HG02970 (cell line): ENCODE data around the gene MYO9A.
"Not testable (repeated sequence)": the region's sequence is repeated elsewhere in the genome, so short reads cannot be mapped to it uniquely, and the experiment has no call there.

Experiments
- ATAC-seq: cut with Tn5 transposase; IDR thresholded peaks from one replicate; pipeline ENCODE4 v1.9.1; 2021; ENCODE audit warnings: mild to moderate bottlenecking, moderate library complexity, moderate number of reproducible peaks; ENCODE audit not compliant: unreplicated experiment, low FRiP score

Gene MYO9A

DNA sequence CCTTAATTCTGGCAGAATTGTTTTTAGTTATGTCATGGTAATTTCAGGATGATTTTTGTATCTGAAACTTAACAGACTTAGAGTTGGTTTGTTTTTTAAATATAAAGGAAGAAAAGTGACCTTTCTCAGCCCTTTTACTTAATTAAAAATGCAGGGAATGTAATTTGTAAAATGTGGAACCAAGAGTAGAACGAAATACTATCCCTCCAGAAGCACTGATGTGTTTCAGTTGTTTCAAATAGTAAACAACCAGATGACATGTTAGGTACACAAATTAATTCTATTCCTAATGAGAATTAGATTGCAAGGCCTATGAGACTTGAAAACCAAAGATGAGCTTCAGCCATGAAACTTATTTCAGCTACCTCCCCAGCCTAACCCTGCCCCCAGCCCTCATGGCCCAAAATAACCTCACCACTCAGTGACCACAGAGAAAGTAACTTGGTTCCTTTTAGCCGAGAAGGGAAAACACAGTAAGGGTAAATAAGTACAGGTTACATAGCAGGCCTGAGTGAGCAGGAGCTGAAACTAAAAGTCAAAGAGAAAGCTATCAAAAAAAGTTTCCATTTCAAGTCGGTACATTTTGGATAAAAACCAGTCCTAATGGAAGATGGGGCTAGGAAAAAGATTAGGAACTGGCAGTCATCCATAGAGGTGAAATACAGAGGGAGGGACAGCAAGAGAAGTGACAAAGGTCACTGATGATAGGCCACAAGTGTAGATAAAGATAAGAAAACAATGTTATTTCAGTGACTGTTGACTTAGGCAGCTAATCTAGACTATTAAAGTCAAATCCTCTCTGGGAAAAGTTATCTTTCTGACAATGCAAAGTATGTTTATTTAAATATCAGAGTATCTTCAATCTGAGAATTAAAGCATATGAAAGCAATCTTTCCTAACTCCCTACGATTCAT lies 23.5 kb upstream of the MYO9A start:
- ATAC-seq = peak; percentile 93

DNA sequence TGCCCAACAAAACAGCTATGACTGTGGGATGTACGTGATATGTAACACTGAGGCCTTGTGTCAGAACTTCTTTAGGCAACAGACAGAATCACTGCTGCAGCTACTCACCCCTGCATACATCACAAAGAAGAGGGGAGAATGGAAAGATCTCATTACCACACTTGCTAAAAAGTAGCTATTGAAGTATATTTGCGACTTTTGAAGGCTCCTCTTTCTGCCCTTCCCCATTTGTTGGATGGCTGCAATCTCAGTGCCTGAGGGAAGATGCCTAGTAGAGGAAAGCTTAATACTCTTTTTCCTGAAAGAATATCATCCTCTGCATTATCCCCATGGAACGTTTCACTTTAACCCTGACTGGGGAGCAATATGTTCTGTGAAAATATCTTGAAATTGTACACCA lies 22.1 kb upstream of the MYO9A start:
- ATAC-seq = no peak

DNA sequence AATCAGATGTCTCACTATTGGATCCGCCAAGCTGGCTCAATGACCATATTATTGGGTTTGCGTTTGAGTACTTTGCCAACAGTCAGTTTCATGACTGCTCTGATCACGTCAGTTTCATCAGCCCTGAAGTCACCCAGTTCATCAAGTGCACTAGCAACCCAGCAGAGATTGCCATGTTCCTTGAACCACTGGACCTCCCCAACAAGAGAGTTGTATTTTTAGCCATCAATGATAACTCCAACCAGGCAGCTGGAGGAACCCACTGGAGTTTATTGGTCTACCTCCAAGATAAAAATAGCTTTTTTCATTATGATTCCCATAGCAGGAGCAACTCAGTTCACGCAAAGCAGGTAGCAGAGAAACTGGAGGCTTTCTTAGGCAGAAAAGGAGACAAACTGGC lies 21.7 kb upstream of the MYO9A start:
- no peak for ATAC-seq

DNA sequence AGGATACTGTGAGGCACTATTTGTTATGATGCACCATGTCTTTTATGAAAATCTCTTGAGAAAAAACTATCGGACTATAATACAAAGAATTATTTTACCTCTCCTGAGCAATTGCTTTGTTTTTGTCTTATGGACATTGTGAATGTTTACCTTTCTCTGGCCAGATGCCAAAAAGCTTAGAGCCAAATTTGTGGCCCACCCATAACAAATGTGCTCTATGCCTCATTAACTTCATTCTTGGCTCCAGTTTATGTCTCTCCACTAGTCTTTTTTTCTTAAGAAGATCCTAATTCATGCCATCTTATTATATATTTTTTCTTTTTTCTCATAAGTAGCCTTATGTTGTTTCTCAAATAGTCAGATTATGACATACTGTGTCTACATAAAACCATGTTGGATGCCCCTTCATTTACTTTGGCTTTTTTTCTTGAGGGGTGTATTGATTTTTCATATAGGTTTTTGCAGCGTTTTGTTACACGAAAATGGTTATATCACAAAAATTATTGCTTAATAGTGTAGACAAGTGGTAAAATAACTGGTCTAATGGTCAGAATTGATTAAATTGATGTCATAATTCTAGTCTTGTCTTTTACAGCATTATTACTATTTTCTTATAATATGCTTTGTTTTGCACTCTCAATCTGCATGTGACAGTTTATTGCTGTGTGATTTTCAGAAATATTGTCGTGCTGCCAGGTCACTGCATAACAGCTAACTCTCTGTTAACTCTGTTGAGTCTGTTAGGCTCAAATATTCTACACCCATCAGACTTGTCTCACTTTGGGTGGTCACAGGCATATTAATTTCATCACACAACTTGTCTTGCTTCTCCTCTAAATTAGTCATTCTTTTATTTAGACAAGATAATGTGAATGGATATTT lies 18.5 kb upstream of the MYO9A start:
- no peak for ATAC-seq

DNA sequence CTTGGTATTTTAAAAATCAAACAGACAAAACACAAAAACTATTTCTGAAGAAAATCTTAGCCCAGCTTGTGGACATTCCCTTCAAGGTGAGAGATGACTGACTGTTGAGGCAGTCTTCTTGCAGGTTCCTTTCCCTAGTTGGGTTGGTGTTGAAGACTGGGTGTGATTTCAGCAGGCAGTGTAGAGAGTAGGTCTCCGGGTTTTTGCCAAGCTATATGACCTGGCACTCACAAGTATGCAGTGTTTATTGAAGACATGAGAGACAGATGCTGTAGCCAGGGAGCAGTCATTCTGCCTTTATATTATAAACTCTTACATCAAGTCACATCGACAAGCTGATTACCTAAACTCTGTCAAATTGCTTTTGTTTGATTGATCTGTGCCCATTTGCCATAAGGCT lies 17.8 kb upstream of the MYO9A start:
- ATAC-seq = no peak

DNA sequence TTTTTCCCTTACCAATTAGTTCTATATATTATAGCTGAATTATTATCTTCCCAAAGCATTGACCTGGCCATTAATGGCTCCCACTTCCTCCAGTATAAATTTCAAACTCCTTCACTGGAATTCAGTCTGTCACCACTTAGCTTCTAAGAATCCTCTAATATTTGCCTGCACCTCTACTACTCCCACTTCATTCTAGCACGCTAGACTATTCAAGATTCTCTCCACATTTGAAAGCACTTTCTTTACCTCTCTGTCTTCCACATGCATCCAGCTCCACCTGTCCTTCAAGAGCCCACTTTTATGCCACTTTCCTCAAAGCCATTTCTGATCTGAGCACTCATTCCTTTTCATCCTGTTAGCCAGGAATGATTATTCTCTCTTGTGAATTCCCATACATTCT lies 15.3 kb upstream of the MYO9A start:
- ATAC-seq = no peak

DNA sequence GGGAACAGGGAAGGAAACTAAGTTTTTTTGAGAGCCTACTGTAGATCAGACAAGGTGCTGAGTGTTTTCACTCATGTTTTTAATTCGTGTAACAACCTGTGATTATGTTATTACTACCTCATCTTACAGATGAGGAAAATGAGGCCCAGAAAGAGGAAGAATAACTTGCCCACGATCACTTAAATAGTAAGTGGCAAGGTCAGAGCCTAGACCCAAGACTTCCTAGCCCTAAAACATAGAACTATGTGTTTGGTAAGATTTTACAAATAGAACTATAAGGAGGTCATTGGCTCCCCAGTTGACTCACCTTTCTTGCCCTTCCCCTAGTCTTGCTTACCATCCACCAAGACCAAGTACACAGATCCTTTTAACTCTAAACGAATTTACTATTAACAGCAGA lies 14.0 kb upstream of the MYO9A start:
- no peak for ATAC-seq

- ATAC-seq = no peak
Observed at GRCh38 chr15:72130272-72130671, 12.3 kb upstream of the MYO9A start.

DNA sequence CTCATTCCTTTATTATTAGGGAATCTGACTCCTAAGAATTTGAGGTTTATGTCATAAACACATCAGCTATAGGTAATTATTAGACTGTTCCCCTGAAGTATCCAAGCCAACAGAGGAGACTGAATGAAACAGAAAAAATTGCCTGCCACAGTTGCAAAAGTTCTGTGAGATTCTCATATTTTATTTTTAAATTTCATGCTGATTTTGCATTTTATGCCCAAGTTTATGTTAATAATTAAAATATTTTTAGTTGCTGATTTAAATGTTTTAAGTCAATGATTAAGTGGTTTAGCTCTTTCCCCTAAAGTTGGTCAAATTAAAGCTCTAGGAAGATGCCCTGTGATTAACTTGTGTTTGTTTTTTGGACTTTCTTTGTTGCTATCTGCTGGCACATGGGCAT lies 10.4 kb upstream of the MYO9A start:
- no peak for ATAC-seq

- no peak for ATAC-seq
Observed at GRCh38 chr15:72127724-72128322, 9.9 kb upstream of the MYO9A start.

- no peak for ATAC-seq
Observed at GRCh38 chr15:72124218-72124617, 6.3 kb upstream of the MYO9A start.

DNA sequence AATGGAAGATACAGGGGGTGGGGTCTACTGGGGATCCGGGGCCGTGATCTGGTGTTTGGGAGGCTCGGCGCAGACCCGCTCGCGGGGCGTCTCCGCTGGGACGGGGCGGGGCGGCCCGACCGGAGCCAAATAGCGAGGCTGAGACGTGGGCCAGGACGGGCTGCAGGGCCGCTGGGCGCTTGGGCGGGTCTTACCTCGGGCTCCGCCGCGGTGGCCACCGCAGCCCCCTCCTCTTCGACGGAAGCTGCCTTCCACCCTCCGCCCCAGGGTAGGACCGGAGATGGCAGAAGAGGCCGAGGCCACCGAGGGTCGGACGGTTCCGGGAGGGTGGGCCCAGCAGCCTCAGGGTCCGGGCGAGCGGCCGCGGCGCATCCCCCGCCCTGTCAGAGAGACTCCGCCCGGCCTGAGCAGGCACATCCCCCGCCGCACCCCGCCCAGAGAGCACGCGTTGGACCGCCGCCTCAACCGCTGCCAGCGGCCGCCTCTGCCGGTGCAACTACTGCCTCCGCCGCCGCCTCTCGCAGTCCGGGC lies 399 bp downstream of the MYO9A start:
- ATAC-seq = peak; percentile 63

DNA sequence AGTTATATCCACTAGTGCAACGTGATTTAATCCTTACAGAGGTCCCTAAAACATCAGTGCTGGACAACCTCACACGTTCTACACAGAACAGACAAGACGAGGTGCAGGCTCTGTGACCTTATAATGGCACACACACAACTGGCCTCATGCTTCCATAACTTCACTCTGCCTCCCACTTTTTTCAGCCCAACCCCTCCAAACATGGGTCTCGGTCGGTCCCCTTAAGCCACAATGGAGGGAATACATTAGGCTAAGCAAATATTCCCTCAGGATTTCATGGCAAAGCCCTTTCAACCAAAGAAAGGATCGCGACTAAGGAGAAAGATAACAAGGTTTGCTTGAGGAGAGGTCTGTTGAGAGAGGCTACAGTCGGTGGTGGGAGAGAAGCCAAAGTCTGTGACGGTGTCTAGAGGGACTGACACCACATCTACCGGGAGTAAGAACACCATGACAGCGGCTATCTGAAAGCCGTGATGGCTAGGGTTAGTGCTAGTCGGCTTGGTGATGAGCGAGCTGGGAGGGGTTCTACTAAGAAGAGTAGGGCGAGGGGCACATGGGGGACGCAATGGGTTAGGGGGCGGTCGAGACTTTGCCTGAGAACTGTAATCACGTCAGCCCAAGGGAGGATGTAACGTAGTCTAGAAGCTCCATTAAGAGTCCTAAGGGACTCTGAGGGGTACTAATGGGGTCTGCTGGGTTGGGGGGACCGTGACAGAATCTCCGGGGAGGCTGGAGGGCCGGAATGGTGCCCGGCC lies 1.0 kb downstream of the MYO9A start:
- ATAC-seq = no peak

DNA sequence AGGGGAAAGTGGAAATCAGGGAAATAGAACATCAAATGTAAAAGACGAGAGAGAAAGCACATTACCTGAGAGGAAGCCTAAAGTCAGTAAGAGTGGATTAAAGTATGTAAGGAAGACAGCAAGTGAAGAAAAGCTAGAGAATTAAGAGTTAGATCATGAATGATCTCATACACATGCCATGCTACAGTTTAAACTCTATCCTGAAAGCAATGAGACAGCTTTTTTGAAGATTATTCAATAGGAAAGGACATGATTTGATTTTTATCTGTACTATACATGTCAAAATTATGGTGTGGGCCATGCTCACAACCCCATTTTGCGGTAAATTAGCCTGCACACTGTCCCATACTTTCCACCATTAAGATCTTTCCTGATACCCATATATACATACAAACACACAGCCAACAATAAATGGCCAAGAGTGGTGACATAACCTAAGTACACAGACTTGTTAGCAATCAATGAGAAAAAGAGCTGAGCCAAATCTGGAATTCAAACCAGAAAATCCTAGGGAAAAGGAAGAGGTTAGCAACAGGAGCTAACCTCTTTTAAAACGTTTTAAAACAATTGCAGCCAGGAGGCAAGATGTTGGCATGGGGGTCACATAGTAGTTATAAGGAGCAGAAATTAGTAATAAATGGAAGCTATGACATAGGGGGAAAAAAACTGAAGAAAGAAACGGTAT lies 4.5 kb downstream of the MYO9A start:
- ATAC-seq = no peak

GRCh38 chr15:72112805-72113204 lies 5.1 kb downstream of the MYO9A start:
- ATAC-seq = no peak

GRCh38 chr15:72112116-72112515 lies 5.8 kb downstream of the MYO9A start:
- ATAC-seq = no peak

- ATAC-seq = no peak
Observed at GRCh38 chr15:72110355-72110754, 7.6 kb downstream of the MYO9A start.

DNA sequence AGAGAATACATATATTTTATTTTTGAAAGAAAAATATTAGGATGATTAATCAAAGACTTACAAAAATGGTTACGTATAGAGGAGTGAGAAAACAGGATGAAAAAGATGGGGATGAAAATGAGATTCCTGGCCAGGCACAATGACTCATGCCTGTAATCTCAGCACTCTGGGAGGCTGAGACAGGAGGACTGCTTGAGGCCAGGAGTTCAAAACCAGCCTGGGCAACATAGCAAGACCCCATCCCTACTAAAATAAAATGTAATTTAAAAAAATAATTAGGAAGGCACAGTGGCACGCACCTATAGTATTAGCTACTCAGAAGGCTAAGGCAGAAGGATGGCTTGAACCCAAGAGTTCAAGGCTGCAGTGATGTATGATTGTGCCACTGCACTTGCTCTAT lies 11.9 kb downstream of the MYO9A start:
- ATAC-seq = no peak

DNA sequence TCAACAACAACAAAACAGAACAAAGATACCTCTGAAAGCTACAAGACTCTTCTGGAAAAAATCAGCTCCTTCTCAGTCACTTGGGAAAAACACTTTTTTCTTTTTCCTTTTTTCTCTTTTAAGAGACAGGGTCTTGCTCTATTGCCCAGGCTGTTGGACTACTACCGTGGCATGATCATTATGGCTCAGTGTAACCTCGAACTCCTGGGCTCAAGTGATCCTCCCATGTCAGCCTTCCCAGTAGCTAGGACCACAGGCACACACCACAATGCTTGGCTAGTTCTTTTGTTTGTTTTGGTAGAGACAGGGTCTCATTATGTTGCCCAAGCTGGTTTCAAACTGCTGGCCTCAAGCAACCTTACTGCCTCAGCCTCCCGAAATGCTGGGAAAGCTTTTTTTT lies 12.8 kb downstream of the MYO9A start:
- ATAC-seq = no peak

GRCh38 chr15:72100551-72100950 lies 17.4 kb downstream of the MYO9A start:
- ATAC-seq = not testable (repeated sequence)
